Measurements from ENCODE around the gene ZNF397. TPM values are rescaled to one million over a fixed set of nuclear protein-coding genes. Genes with fewer than 3 reads are reported as not detected.

ZNF397 gene
- total and polyA plus RNA-seq, 9 of the 15 experiments (the other 6 are each of a cell fraction or from before 2014, with no cell fraction given): 6.4 to 24.2 (median 19.3) TPM

GRCh38 chr18:35290094-35290735 lies 49.4 kb downstream of the ZNF397 start, which contains the start of gene ZSCAN30 (continued):
- TF ChIP-seq ARID3A (IDR thresholded peaks at IDR 0.05; ENCODE audit: borderline replicate concordance, low read depth, low read length): no peak
- TF ChIP-seq SP2 (IDR thresholded peaks at IDR 0.05; ENCODE audit: extremely low read depth, low read depth, low read length, poor library complexity, severe bottlenecking): peak; percentile 97
- no peak for TF ChIP-seq ZNF224 (CRISPR knock-in tag; IDR thresholded peaks at IDR 0.05)
- peak; percentile 98 for TF ChIP-seq ZBTB2 (IDR thresholded peaks at IDR 0.05)
- TF ChIP-seq EZH2 (IDR thresholded peaks at IDR 0.05; ENCODE audit: borderline replicate concordance, low read depth, low read length): no peak
- no peak for TF ChIP-seq REST (IDR thresholded peaks at IDR 0.05; ENCODE audit: borderline replicate concordance)
- no peak for TF ChIP-seq REST (CRISPR knock-in tag; IDR thresholded peaks at IDR 0.05; ENCODE audit: low read depth)
- no peak for TF ChIP-seq ZNF239 (CRISPR knock-in tag; IDR thresholded peaks at IDR 0.05)
- TF ChIP-seq EGR1 (conservative IDR thresholded peaks at IDR 0.05): peak; percentile 87
- TF ChIP-seq NFRKB (IDR thresholded peaks at IDR 0.05; ENCODE audit: low read depth): peak; percentile 84
- TF ChIP-seq ELF1 (tag; IDR thresholded peaks at IDR 0.05): peak; percentile 78
- TF ChIP-seq ZNF696 (CRISPR knock-in tag; conservative IDR thresholded peaks at IDR 0.05): 0 out of 2 replicates have a peak, but pooled peaks have one; percentile 25
- TF ChIP-seq CREB3L1 (IDR thresholded peaks at IDR 0.05; ENCODE audit: borderline replicate concordance, low read depth): peak; percentile 95; the same call in 1 of the 2 replicates
- no peak for TF ChIP-seq MTF1 (CRISPR knock-in tag; IDR thresholded peaks at IDR 0.05; ENCODE audit: borderline replicate concordance)
- TF ChIP-seq MAFG (tag; conservative IDR thresholded peaks at IDR 0.05): no peak

Measured in K562 (cell line).